Measurements from ENCODE around the gene CNTN2.

CNTN2 gene, protein sequence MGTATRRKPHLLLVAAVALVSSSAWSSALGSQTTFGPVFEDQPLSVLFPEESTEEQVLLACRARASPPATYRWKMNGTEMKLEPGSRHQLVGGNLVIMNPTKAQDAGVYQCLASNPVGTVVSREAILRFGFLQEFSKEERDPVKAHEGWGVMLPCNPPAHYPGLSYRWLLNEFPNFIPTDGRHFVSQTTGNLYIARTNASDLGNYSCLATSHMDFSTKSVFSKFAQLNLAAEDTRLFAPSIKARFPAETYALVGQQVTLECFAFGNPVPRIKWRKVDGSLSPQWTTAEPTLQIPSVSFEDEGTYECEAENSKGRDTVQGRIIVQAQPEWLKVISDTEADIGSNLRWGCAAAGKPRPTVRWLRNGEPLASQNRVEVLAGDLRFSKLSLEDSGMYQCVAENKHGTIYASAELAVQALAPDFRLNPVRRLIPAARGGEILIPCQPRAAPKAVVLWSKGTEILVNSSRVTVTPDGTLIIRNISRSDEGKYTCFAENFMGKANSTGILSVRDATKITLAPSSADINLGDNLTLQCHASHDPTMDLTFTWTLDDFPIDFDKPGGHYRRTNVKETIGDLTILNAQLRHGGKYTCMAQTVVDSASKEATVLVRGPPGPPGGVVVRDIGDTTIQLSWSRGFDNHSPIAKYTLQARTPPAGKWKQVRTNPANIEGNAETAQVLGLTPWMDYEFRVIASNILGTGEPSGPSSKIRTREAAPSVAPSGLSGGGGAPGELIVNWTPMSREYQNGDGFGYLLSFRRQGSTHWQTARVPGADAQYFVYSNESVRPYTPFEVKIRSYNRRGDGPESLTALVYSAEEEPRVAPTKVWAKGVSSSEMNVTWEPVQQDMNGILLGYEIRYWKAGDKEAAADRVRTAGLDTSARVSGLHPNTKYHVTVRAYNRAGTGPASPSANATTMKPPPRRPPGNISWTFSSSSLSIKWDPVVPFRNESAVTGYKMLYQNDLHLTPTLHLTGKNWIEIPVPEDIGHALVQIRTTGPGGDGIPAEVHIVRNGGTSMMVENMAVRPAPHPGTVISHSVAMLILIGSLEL

DNA sequence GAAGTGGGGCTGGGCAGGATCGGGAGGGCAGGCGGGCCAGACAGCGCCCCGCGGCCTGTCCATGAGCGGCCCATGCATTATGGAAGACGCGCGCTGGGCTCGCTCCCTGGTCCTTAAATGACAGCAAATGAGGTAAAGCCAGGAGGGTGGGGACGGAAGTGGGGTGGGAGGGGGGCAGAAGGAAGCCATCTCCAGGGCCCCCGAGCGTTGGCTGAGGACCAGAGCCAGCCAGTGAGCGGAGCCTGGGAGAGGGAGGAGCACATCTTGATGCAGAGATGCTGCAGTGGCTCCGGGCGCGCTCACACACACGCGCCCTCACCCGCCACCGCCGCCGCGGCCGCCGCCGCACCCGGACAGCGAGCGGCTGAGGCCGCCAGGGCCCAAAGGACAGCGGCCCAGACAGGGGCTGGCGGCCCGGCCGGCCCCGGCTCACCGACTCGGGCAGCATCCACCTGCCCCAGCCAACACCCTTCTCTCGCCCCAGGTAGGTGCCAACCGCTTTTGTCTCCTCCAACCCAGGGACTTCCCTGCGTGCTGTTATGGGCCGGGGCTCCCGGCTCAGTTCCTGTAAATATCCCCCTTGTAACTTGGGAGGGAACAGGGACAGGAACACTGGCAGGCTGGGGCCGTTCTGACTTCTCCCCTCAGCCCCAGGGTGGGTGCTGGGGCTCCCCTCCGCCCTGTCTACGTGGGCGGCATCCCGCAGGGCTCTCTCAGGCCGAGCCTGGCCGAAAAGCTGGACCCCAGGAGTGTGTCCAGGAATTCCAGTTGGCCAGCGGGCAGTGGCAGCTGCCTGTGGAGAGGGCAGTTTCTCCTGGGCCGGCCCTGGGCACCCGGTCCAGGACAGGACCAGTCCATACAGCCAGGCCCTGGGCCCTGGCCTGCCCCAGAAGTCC lies at the start of gene CNTN2:
Gene CNTN2 (plus strand): TSS at position 302 of the 896 bp plus-strand sequence. CDS start 9,974 bp downstream, outside the sequence.
- TF ChIP-seq, protein P1, sequence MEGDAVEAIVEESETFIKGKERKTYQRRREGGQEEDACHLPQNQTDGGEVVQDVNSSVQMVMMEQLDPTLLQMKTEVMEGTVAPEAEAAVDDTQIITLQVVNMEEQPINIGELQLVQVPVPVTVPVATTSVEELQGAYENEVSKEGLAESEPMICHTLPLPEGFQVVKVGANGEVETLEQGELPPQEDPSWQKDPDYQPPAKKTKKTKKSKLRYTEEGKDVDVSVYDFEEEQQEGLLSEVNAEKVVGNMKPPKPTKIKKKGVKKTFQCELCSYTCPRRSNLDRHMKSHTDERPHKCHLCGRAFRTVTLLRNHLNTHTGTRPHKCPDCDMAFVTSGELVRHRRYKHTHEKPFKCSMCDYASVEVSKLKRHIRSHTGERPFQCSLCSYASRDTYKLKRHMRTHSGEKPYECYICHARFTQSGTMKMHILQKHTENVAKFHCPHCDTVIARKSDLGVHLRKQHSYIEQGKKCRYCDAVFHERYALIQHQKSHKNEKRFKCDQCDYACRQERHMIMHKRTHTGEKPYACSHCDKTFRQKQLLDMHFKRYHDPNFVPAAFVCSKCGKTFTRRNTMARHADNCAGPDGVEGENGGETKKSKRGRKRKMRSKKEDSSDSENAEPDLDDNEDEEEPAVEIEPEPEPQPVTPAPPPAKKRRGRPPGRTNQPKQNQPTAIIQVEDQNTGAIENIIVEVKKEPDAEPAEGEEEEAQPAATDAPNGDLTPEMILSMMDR (conservative IDR thresholded peaks at IDR 0.05; ENCODE audit: low read depth, low read length): no peak
- no peak for DNase-seq (ENCODE audit: low read depth)
- H3K4me3 ChIP-seq (ENCODE audit: low read depth, low read length): no peak within 1 kb of the TSS

DNA sequence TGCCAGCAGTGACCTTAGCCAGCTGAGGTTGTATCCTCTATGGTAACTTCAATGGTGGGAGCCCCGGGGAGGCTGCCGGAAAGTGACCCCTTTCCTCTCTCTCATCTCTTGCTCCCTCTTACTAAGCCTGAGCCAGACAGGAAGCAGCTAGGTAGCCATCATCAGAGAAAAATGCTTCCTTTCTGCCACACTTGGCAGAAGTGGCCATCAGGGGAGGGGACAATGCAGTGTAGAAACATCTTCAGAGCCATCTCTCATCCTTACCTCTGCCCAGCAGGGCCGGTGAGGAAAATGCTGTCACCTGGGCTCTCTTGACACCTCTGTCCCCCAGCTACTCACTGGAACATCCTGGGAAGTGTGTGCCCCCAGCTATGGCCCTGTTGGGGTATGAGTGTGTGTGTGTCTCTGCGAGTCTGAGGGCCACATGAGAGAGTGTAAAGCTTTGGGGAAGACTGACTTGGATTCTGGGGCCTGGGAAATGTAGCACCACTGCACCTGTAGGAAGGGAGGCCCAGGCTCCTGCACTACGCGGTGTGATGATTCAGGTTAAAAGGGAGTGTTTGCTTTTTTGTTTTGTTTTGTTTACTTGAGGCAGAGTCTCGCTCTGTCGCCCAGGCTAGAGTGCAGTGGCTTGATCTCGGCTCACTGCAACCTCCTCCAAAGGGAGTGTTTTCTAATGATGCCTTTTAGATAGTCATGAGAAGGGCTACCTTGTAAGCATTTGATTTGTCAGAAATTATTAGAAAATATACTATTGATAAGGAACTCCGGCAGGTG lies 48.7 kb upstream of the CNTN2 start:
- H3K4me3 ChIP-seq (ENCODE audit: low read depth, low read length): no peak overlapping the region
- no peak for DNase-seq (ENCODE audit: low read depth)
- TF ChIP-seq, protein P1 (conservative IDR thresholded peaks at IDR 0.05; ENCODE audit: low read depth, low read length): no peak

DNA sequence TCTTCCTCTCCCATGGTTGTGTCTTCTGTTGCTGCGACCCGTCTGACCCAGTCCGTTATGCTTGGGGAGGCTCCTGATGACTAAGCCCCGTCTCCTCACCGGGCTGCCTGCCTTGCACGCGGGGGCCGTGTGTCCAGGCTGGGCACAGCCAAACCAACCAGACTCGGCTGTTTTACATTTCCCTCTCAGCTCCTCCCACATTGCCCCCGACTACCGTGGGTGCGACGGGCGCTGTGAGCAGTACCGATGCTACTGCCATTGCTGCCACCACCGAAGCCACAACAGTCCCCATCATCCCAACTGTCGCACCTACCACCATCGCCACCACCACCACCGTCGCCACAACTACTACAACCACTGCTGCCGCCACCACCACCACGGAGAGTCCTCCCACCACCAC lies 46.0 kb upstream of the CNTN2 start:
- DNase-seq (ENCODE audit: low read depth): no peak
- TF ChIP-seq, protein P1 (conservative IDR thresholded peaks at IDR 0.05; ENCODE audit: low read depth, low read length): no peak
- H3K4me3 ChIP-seq (ENCODE audit: low read depth, low read length): no peak overlapping the region

DNA sequence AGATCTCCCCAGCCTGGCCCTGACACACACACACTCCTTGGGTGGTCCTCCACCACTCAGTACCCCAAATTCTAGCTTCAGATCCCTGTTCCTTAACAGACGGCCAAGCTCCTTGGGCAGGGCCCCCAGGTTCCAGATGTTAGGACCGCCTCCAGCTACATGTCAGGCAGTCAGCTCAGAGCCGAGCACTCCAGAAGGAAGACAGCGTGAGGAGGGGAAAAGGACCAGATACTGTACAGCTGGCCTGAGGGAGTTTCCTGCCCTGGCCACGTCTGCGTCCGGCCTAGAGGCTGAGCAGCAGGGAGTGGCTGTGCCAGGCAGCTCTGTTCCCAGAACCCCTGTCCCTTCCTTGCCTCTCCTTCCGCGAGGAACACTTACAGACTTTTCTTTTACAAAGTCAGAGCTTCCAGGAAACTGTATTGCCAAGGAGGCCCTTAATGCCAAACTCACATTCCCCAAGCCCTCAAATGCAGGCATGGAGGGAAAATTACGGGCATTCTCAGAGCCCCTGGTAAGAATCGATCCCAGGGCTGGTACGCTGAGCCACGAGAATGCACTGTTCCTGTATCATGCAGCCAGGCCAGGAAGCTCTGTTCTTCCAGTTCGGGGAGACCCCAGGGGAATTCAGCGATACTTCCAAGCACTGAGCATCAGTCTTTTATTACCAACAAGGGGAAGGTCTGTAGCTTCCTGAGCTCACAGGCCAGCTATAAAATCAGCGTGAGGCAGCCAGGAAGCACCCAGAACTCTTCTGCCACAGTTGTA lies 45.2 kb upstream of the CNTN2 start:
- DNase-seq (ENCODE audit: low read depth): no peak
- no peak overlapping the region for H3K4me3 ChIP-seq (ENCODE audit: low read depth, low read length)
- TF ChIP-seq, protein P1 (conservative IDR thresholded peaks at IDR 0.05; ENCODE audit: low read depth, low read length): no peak

DNA sequence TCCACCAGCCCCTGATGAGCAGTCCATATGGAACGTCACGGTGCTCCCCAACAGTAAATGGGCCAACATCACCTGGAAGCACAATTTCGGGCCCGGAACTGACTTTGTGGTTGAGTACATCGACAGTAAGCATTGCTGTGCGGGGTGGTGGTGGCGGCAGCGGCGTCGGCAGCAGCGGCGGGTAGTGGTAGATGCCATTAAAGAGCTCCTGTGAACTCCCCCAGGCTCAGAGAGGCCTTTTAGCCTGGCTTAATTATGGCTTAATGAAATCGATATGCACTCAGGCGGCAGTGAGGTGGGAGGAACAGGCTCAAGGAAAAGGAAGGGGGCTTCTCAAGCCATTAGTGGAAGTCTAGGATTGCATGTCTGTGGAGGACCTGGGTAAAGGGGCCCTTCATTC lies 41.9 kb upstream of the CNTN2 start:
- no peak for DNase-seq (ENCODE audit: low read depth)
- TF ChIP-seq, protein P1 (conservative IDR thresholded peaks at IDR 0.05; ENCODE audit: low read depth, low read length): no peak
- H3K4me3 ChIP-seq (ENCODE audit: low read depth, low read length): no peak overlapping the region
